C4-2B (cell line): ENCODE data around the gene MAML3.

Experiments used
- CTCF ChIP-seq: fragments of 450-650 bp; conservative IDR thresholded peaks from 2 replicates; pipeline ENCODE4 v1.5.1; 2017; ENCODE audit warnings: mild to moderate bottlenecking
- ZFX ChIP-seq: fragments of 450-650 bp; IDR thresholded peaks from 2 replicates; pipeline ENCODE4 v1.6.1; 2017

- TF ChIP-seq CTCF = no peak
- TF ChIP-seq ZFX = no peak
Observed at GRCh38 chr4:139852612-139853269, 301.2 kb downstream of the MAML3 start.
